Neutrophil (primary cell): ENCODE measurements around the gene SLC39A11.

Experiments
- H3K27ac ChIP-seq: fragments of 200-600 bp; sonication (generic); 2 replicates; pipeline ENCODE4 v1.5.1; 2016; ENCODE audit warnings: mild to moderate bottlenecking, moderate library complexity
- H3K27me3 ChIP-seq: fragments of 200-600 bp; sonication (generic); 2 replicates; pipeline ENCODE4 v1.6.0; 2016; ENCODE audit warnings: mild to moderate bottlenecking
- H3K36me3 ChIP-seq: fragments of 200-600 bp; sonication (generic); 2 replicates; pipeline ENCODE4 v1.5.1; 2017
- H3K4me1 ChIP-seq, 2 experiments: fragments of 200-600 bp in 1 of 2; sonication (generic) in 1 of 2; 1 replicate in 1 of 2; 2 replicates in 1 of 2; pipeline versions ENCODE4 v1.5.1 to v1.6.1; 2013 to 2016; ENCODE audit warnings: low read depth in 1 of 2, low read length in 1 of 2, mild to moderate bottlenecking in 1 of 2, moderate library complexity in 1 of 2; ENCODE audit not compliant: control insufficient read depth in 1 of 2, insufficient read depth in 1 of 2
- H3K4me3 ChIP-seq, 2 experiments: fragments of 200-600 bp in 1 of 2; sonication (generic) in 1 of 2; 1 replicate in 1 of 2; 2 replicates in 1 of 2; pipeline ENCODE4 v1.5.1; 2013 to 2016; ENCODE audit warnings: low read depth in 1 of 2, low read length in 1 of 2, mild to moderate bottlenecking in 1 of 2, moderate library complexity in 1 of 2
- H3K9me3 ChIP-seq: fragments of 200-600 bp; sonication (generic); 2 replicates; pipeline ENCODE4 v1.5.1; 2016
- CTCF ChIP-seq: fragments of 200-600 bp; sonication (generic); IDR thresholded peaks from 2 replicates; pipeline ENCODE4 v1.5.1; 2016; ENCODE audit warnings: antibody characterized with exemption

SLC39A11 gene

GRCh38 chr17:72952641-72953315 lies 139.7 kb downstream of the SLC39A11 start:
- no peak for TF ChIP-seq CTCF
- Histone ChIP-seq H3K9me3 (no peaks in the 10 kb centered on the region), H3K27ac (no peak overlapping the region), H3K27me3 (no peaks in the 10 kb centered on the region), H3K4me3 (no peak overlapping the region), H3K4me1 (no peaks in the 10 kb centered on the region), H3K36me3 (peaks cover under 1% of the 10 kb centered on the region)

- no peak for TF ChIP-seq CTCF
- Histone ChIP-seq H3K36me3 (peaks cover 6% of the 10 kb centered on the region), H3K4me1 (no peaks in the 10 kb centered on the region), H3K27ac (no peak overlapping the region), H3K27me3 (no peaks in the 10 kb centered on the region), H3K9me3 (no peaks in the 10 kb centered on the region), H3K4me3 (no peak overlapping the region)
Measured at GRCh38 chr17:72952220-72952619, 140.3 kb downstream of the SLC39A11 start.

GRCh38 chr17:72950242-72950931 lies 142.1 kb downstream of the SLC39A11 start:
- Histone ChIP-seq H3K9me3 (no peaks in the 10 kb centered on the region), H3K4me1 (no peaks in the 10 kb centered on the region), H3K27ac (no peak overlapping the region), H3K4me3 (no peak overlapping the region), H3K36me3 (peaks cover 22% of the 10 kb centered on the region), H3K27me3 (no peaks in the 10 kb centered on the region)
- TF ChIP-seq CTCF, result no peak

GRCh38 chr17:72948115-72948514 lies 144.4 kb downstream of the SLC39A11 start:
- Histone ChIP-seq H3K27me3 (no peaks in the 10 kb centered on the region), H3K27ac (no peak overlapping the region), H3K36me3 (peaks cover 25% of the 10 kb centered on the region), H3K4me1 (no peaks in the 10 kb centered on the region), H3K4me3 (no peak overlapping the region), H3K9me3 (no peaks in the 10 kb centered on the region)
- no peak for TF ChIP-seq CTCF

GRCh38 chr17:72947475-72947874 lies 145.0 kb downstream of the SLC39A11 start:
- H3K27ac ChIP-seq, result no peak overlapping the region
- no peaks in the 10 kb centered on the region for H3K4me1 ChIP-seq
- H3K36me3 ChIP-seq, result peaks cover 25% of the 10 kb centered on the region
- no peaks in the 10 kb centered on the region for H3K9me3 ChIP-seq
- no peak overlapping the region for H3K4me3 ChIP-seq
- no peak for TF ChIP-seq CTCF
- no peaks in the 10 kb centered on the region for H3K27me3 ChIP-seq
